HG02642 (cell line): Measurements from ENCODE around the gene MGST2.

Source experiments
- ATAC-seq: cut with Tn5 transposase; IDR thresholded peaks from one replicate; pipeline ENCODE4 v1.9.1; 2021; ENCODE audit warnings: mild to moderate bottlenecking; ENCODE audit not compliant: unreplicated experiment, poor library complexity

MGST2 gene

GRCh38 chr4:139668658-139669201, 3.1 kb downstream of the MGST2 start:
- ATAC-seq: no peak

- no peak for ATAC-seq
Observed at GRCh38 chr4:139669335-139669734, 3.7 kb downstream of the MGST2 start.

- ATAC-seq: no peak
Observed at GRCh38 chr4:139669890-139670289, 4.3 kb downstream of the MGST2 start.

- ATAC-seq: no peak
Observed at GRCh38 chr4:139670775-139671174, 5.2 kb downstream of the MGST2 start.

GRCh38 chr4:139672215-139672614, 6.6 kb downstream of the MGST2 start:
- ATAC-seq: no peak

GRCh38 chr4:139672732-139673131, 7.1 kb downstream of the MGST2 start:
- ATAC-seq: no peak

GRCh38 chr4:139674875-139675550, 9.4 kb downstream of the MGST2 start:
- ATAC-seq: no peak

GRCh38 chr4:139675651-139676050, 10.0 kb downstream of the MGST2 start:
- no peak for ATAC-seq

- no peak for ATAC-seq
Observed at GRCh38 chr4:139676365-139676764, 10.7 kb downstream of the MGST2 start.

GRCh38 chr4:139676913-139677585, 11.4 kb downstream of the MGST2 start:
- no peak for ATAC-seq

- no peak for ATAC-seq
Observed at GRCh38 chr4:139682309-139682708, 16.7 kb downstream of the MGST2 start.

- no peak for ATAC-seq
Observed at GRCh38 chr4:139682741-139683151, 17.1 kb downstream of the MGST2 start.

- ATAC-seq: no peak
Observed at GRCh38 chr4:139684351-139684750, 18.7 kb downstream of the MGST2 start.

- no peak for ATAC-seq
Observed at GRCh38 chr4:139685180-139685579, 19.6 kb downstream of the MGST2 start.

- ATAC-seq: no peak
Observed at GRCh38 chr4:139686130-139686529, 20.5 kb downstream of the MGST2 start.

GRCh38 chr4:139686988-139687387, 21.4 kb downstream of the MGST2 start:
- no peak for ATAC-seq

- no peak for ATAC-seq
Observed at GRCh38 chr4:139689093-139689722, 23.6 kb downstream of the MGST2 start.

- ATAC-seq: no peak
Observed at GRCh38 chr4:139690419-139690818, 24.8 kb downstream of the MGST2 start.

GRCh38 chr4:139692309-139693012, 26.8 kb downstream of the MGST2 start:
- peak; percentile 56 for ATAC-seq

- no peak for ATAC-seq
Observed at GRCh38 chr4:139694522-139695107, 29.0 kb downstream of the MGST2 start.
